ENCODE measurements around the gene GSK3A.

The GSK3A gene

DNA sequence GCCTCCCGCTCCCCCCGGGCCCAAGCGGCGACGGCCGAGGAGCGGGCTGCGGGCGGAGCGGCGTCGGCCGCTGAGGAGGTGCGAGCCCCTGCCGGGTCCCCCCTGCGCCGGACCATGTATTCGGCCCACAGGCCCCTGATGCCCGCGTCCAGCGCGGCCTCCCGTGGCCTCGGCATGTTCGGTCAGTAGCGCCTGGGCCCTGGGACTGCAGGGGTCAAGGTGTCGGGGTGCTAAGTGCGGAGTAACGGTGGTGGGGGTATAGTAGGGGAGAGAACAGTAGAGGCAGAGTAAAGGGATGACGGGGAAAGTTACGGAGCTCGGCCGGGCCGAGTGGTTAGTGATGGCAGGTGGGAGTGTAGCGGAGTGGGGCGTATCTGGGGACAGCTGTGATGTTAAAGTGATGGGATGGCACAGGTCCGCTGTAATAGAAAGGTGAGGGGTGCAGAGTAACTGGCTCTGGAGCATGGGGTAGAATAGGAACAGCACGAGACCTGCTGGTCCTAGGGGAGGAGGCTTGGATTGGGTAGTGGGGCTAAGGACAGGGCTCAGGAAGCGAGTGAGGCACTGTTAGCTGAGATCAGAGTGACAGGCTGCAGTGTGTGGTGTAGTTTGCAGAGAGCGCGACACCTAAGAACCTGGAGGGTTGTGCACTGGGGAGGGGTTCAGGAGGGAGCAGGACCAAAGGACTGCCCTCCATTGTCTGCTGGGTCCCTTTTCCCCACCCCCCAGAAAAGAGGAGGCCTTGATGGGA, 42.4 kb upstream of the GSK3A start:
- TF ChIP-seq, protein P1, sequence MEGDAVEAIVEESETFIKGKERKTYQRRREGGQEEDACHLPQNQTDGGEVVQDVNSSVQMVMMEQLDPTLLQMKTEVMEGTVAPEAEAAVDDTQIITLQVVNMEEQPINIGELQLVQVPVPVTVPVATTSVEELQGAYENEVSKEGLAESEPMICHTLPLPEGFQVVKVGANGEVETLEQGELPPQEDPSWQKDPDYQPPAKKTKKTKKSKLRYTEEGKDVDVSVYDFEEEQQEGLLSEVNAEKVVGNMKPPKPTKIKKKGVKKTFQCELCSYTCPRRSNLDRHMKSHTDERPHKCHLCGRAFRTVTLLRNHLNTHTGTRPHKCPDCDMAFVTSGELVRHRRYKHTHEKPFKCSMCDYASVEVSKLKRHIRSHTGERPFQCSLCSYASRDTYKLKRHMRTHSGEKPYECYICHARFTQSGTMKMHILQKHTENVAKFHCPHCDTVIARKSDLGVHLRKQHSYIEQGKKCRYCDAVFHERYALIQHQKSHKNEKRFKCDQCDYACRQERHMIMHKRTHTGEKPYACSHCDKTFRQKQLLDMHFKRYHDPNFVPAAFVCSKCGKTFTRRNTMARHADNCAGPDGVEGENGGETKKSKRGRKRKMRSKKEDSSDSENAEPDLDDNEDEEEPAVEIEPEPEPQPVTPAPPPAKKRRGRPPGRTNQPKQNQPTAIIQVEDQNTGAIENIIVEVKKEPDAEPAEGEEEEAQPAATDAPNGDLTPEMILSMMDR (IDR thresholded peaks at IDR 0.05; ENCODE audit: borderline replicate concordance, insufficient read depth, low read depth, low read length): no peak
- peak overlapping the region; percentile 67 for H3K4me3 ChIP-seq (ENCODE audit: low read depth, low read length)

DNA sequence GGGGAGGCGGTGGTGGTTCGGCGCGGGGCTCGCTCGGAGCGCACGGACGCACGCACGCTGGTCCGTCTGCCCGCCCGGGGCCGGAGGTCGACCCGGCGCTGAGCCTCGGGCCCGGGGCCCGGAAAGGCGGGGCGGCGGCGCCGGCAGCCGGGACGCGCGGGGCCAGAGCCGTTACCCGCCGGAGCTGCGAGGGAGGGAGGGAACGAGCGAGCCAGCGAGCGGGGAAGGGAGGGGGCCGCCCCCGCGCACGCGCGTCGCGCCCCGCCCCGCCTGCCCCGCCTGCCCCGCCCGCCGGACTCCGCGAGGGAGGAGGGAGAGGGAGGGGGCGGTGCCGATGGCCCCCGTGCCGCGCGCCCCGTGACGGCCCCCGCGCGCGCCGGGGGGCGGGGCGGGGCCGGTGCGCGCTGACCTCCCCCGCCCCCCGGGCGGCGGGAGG, 41.7 kb upstream of the GSK3A start:
- TF ChIP-seq, protein P1 (IDR thresholded peaks at IDR 0.05; ENCODE audit: borderline replicate concordance, insufficient read depth, low read depth, low read length): no peak
- peak overlapping the region; percentile 49 for H3K4me3 ChIP-seq (ENCODE audit: low read depth, low read length)

DNA sequence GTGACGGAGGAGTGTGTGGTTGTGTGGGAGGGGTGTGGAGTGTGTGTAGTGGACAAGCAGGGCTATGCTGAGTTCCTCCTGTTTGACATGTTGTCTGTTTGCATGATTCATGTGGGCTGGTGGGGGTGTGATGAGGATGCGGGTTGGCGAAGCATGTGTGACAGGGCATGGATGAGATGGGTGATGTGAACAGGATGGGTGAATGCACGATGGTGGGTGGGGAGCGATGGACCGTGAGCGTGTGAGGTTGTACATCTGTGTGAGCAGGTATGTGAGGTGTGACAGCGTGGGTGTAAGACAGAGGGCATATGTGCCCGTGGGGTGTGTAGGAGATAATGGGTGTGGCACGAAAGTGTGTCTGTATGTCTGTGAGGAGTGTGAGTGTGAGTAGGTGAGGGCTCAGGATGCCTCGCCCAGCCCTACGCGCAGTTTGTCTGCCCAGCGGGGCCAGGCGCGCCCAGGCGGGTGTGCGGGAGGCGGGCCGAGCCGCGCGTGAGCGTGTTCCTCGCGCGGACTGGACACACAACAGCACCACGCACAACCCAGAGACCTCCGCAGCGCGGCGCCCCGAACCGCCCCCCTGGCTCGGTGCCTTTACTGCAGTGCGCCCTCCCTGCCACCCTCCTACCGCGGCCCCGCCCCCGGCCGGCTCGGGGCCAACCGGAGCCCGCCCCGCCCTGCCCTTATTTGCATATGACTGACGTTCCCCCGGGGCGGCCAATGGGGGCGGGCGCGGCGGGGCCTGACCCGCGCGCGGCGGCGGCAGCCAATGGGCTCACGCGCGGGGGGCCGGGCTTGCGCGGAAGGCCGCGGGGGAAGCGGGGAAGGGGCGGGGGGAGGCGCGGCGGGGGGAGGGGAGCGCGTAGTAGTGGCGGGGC, 41.0 kb upstream of the GSK3A start:
- TF ChIP-seq, protein P1 (IDR thresholded peaks at IDR 0.05; ENCODE audit: borderline replicate concordance, insufficient read depth, low read depth, low read length): no peak
- H3K4me3 ChIP-seq (ENCODE audit: low read depth, low read length): peak overlapping the region; percentile 54

DNA sequence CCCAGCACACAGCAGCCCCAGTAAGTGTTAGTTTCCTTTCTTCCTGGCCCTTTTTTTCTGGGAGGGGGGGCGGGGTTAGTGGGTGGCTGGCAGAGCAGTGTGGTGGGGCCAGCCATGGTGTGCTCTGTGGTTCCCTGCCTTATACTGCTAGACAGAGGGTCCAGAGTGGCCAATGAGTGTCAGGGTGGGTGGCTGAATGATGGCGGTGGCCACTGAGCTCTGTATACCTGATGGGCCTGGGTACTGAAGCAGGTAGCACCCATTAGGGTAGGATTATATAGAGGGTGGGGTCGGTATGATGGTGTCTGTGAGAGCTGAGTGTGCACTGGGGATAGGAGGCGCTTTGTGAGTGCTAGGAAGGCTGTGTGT, 40.4 kb upstream of the GSK3A start:
- no peak overlapping the region for H3K4me3 ChIP-seq (ENCODE audit: low read depth, low read length)
- TF ChIP-seq, protein P1 (IDR thresholded peaks at IDR 0.05; ENCODE audit: borderline replicate concordance, insufficient read depth, low read depth, low read length): no peak

DNA sequence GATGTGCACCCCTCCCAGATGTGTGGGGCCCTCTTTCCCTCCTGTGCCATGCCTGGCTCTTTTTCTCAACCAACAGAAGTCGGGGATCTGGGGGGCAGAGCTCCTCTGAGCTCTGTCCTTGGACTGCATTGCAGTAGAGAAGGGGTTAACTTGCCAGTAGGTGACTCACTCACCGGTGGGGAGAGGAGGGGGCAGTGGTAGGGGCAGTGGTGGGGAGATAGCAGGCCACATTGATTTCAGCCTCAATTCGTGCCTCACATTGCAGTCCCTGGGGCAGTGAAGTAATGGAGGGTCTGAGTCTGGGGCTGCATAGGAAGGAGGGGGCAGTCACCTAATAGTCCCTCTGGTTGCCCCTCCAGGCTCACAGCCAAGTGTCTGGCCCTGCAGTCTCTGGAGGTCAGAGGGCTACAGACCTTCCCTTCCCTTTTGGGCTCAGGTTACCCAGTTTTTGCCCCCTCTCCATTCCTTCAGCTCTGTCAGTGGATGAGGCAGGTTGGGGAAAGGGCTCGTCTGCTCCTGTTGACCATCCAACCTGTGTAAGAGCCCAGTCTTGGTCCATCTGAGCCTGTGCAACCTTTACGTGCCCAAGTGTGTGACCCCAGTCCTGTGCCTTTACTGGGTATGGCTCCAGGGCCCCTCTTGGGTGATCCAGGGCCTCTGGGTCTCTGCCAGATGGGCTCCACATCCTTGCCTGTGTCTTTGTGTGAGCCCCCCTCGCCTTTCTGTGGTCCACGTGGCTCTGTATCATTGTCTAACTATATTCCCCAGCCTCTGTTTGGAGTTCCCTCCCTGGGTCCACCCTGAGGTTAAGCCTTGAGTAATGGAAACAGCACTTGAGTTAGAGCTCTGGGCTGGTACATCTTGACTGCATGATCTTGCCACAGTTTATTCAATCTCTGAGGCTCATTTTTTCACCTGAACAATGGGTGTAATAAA, 39.7 kb upstream of the GSK3A start:
- TF ChIP-seq, protein P1 (IDR thresholded peaks at IDR 0.05; ENCODE audit: borderline replicate concordance, insufficient read depth, low read depth, low read length): no peak
- H3K4me3 ChIP-seq (ENCODE audit: low read depth, low read length): no peak overlapping the region

DNA sequence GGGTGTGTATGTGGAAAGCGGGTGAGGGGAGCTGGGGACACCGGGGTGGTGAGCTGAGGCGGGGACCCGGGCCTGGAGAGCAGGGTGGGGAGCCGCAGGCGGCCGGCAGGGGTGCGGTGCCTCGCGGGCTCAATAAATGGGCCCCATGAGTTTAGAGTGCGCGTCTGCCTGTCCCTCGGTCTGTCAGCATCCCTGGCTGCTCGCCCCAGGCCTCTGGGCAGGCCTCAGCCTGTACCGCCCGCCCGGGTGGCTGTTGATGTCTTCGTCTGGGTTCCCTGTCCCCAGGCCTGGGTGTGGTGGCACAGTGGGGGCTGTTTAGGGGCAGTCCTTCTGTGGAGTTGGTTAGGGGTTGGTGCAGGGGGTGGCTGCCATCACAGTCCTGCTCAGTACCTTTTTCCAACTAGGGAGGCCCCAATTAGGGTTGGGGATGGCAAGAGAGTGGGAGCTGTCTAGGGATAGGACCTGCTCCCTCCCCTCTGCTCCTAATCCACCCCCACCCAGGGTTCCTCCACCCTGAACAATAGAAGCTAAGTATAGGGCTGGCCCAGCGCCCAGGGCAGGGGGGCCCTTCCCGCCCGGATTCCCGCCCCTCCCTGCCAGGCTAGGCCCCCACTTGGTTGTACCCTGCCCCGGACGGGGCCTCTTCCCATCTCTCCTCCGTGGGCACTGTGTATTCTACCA, 38.9 kb upstream of the GSK3A start:
- TF ChIP-seq, protein P1 (IDR thresholded peaks at IDR 0.05; ENCODE audit: borderline replicate concordance, insufficient read depth, low read depth, low read length): peak; percentile 34
- H3K4me3 ChIP-seq (ENCODE audit: low read depth, low read length): peak overlapping the region; percentile 31
